ENCODE results near the gene SIRT7.

DNA sequence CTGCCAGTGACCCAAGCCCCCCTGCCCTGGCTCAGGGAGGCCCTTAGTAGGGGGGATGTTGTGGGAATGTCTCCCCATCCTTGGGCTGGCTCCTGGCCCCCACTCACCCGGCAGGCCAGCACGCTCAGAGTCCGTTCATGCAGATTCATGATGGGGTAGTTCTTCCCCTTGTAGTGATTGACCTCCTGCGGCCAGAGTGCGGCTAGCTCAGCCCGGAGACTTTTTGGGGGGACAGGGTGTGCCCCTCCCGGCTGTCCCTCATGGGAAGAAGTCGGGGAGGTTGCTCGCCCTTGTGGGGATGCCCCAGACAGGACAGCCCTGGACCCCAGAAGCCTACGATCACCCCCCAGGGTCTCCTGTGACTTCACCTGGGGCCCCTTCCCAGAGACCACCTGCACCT lies 12.0 kb downstream of the SIRT7 start:
- TF ChIP-seq, protein P1, sequence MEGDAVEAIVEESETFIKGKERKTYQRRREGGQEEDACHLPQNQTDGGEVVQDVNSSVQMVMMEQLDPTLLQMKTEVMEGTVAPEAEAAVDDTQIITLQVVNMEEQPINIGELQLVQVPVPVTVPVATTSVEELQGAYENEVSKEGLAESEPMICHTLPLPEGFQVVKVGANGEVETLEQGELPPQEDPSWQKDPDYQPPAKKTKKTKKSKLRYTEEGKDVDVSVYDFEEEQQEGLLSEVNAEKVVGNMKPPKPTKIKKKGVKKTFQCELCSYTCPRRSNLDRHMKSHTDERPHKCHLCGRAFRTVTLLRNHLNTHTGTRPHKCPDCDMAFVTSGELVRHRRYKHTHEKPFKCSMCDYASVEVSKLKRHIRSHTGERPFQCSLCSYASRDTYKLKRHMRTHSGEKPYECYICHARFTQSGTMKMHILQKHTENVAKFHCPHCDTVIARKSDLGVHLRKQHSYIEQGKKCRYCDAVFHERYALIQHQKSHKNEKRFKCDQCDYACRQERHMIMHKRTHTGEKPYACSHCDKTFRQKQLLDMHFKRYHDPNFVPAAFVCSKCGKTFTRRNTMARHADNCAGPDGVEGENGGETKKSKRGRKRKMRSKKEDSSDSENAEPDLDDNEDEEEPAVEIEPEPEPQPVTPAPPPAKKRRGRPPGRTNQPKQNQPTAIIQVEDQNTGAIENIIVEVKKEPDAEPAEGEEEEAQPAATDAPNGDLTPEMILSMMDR (IDR thresholded peaks at IDR 0.05; ENCODE audit: low read depth, low read length) = no peak
- no peak for TF ChIP-seq EZH2phosphoT487 (IDR thresholded peaks at IDR 0.05; ENCODE audit: low read depth)

Data from OCI-LY3 (cell line).